ENCODE data around the gene PMF1. TPM values are rescaled to one million over a fixed set of nuclear protein-coding genes. Genes with fewer than 3 reads are reported as not detected.

Gene PMF1
- total and polyA plus RNA-seq, 8 donors, result 15.8 to 79.7 (median 23.6) TPM

DNA sequence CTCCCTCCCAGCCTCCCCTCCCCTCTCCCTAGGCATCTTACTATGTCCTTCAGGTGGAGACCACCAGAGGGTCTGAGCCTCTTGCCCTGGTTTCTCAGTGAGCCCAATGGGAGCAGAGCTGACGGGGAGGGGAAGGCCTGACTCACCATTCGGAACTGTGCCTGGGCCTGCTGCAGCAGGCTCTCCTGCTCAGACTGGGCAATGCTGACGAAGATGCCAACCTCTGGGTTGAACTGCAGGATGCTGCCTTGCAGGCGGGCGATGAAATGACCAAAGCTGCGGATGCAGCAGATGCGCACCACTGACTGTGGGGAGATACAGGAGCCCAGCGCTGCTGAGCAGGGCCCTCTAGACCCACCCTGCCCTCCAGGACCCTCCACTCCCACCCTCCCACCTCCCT is 46.1 kb downstream of the PMF1 start:
- peaks cover 20 to 56% (median 46%) of the 10 kb centered on the region in 3 donors for H3K36me3 ChIP-seq
- intact Hi-C loops (cut with DNase I), result no loop called here
- no peak for FAIRE-seq

DNA sequence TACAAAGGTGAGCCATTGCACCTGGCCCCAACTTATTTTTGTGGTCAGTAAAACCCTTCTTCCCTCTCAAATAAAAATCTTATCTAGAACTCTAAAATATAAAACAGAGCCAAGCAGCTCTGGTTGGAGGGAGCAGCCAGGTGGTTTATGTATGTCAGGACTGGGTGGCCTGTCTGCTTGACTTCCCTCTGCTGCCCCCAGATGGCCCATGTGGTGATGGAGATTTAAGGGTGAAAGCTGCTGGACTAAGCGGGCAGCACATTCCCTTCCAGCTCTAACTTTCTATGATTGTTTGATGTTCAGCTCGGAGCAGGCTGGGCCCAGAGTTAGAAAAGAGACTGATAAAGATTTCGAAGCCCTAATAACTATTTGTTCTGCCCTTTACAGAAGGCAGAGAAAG is 47.0 kb downstream of the PMF1 start:
- no peak for DNase-seq
- no peak for ATAC-seq
- no peaks in the 10 kb centered on the region for H3K4me1 ChIP-seq
- intact Hi-C loops (cut with DNase I), result no loop called here
- no peak overlapping the region for H3K27ac ChIP-seq
- H3K4me3 ChIP-seq, result no peak overlapping the region
- H3K9me3 ChIP-seq, result no peaks in the 10 kb centered on the region
- no peak for FAIRE-seq
- no peaks in the 10 kb centered on the region for H3K27me3 ChIP-seq
- H3K36me3 ChIP-seq, result peaks cover 20 to 62% (median 45%) of the 10 kb centered on the region in 3 donors
- TF ChIP-seq CTCF (IDR thresholded peaks at IDR 0.05), result no peak
- WGBS, 2 donors, result 87% methylated on average over 3 of the region's 3 CpGs

More for the DNA sequence above, 46.1 kb downstream of the PMF1 start:
- no peaks in the 10 kb centered on the region for H3K4me1 ChIP-seq
- no peaks in the 10 kb centered on the region for H3K27me3 ChIP-seq
- no peak for ATAC-seq
- no peak for TF ChIP-seq CTCF (IDR thresholded peaks at IDR 0.05)
- no peak for DNase-seq
- WGBS, 2 donors, result 95 to 97% methylated on average over 8 of the region's 8 CpGs
- no peak overlapping the region for H3K4me3 ChIP-seq
- no peaks in the 10 kb centered on the region for H3K9me3 ChIP-seq
- no peak overlapping the region for H3K27ac ChIP-seq

- H3K4me1 ChIP-seq, result no peaks in the 10 kb centered on the region
- no peaks in the 10 kb centered on the region for H3K27me3 ChIP-seq
- intact Hi-C loops (cut with DNase I), result no loop called here
- no peak overlapping the region for H3K4me3 ChIP-seq
- 90 to 93% methylated on average over 2 of the region's 2 CpGs for WGBS, 2 donors
- H3K27ac ChIP-seq, result no peak overlapping the region
- TF ChIP-seq CTCF (IDR thresholded peaks at IDR 0.05), result no peak
- no peak for ATAC-seq
- no peak for DNase-seq
- no peaks in the 10 kb centered on the region for H3K9me3 ChIP-seq
- peaks cover 13 to 71% (median 45%) of the 10 kb centered on the region in 3 donors for H3K36me3 ChIP-seq
- no peak for FAIRE-seq
These were observed 48.1 kb downstream of the PMF1 start for GRCh38 chr1:156260896-156261295.

GRCh38 chr1:156262461-156263287 is 49.9 kb downstream of the PMF1 start:
- WGBS, 2 donors, result 85 to 87% methylated on average over 9 of the region's 9 CpGs
- intact Hi-C loops (cut with DNase I), result no loop called here
- Histone ChIP-seq H3K4me3 (no peak overlapping the region), H3K9me3 (no peaks in the 10 kb centered on the region), H3K27ac (no peak overlapping the region), H3K4me1 (no peaks in the 10 kb centered on the region), H3K36me3 (peaks cover 8 to 78% (median 58%) of the 10 kb centered on the region in 3 donors), H3K27me3 (no peaks in the 10 kb centered on the region)
- no peak for TF ChIP-seq CTCF (IDR thresholded peaks at IDR 0.05)
- ATAC-seq (peak in 1 of 4 donors; percentile 10), FAIRE-seq (no peak), DNase-seq (no peak)

DNA sequence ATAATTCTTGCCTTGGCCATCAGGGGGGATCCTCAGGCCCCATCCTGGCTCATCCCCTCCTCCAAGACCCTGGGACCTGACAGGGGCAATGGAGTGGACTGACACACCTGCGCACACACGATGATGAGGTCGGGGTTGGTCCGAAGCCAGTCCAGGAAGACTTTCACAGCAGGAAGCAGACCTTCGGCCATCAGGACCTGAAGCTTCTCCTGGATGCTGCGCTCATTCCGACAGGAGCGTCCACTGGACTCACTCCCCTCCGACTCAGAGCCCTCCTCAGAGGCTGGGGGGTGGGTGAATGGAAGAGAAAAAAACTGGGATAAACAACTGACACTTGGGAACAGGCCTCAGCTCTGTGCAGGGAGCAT is 50.5 kb downstream of the PMF1 start:
- FAIRE-seq (no peak), ATAC-seq (no peak), DNase-seq (no peak)
- no peak overlapping the region for H3K4me3 ChIP-seq
- no peak overlapping the region for H3K27ac ChIP-seq
- no peaks in the 10 kb centered on the region for H3K4me1 ChIP-seq
- 78 to 86% methylated on average over 9 of the region's 9 CpGs for WGBS, 2 donors
- no peak for TF ChIP-seq CTCF (IDR thresholded peaks at IDR 0.05)
- intact Hi-C loops (cut with DNase I), result no loop called here
- peaks cover 12 to 79% (median 58%) of the 10 kb centered on the region in 3 donors for H3K36me3 ChIP-seq
- H3K27me3 ChIP-seq, result no peaks in the 10 kb centered on the region
- no peaks in the 10 kb centered on the region for H3K9me3 ChIP-seq

Measured in pancreas (tissue), 10 donors.